Endothelial cell of umbilical vein (primary cell): Measurements from ENCODE around the gene MBD4. TPM values are rescaled to one million over a fixed set of nuclear protein-coding genes. Genes with fewer than 3 reads are reported as not detected.
A peak's percentile ranks its signal among the peaks of the same experiment; 100 is the strongest.
"Not testable (repeated sequence)": the region's sequence is repeated elsewhere in the genome, so short reads cannot be mapped to it uniquely, and the experiment has no call there.

Source experiments
- BruUV-seq: library from RNA; stranded (reverse); fragments of 400-500 nt; replicated peaks from 2 replicates; lab custom pipeline; 2021; lab: Mats Ljungman, UMichigan
- CTCF ChIA-PET: fragments of 300-600, 350-600 bp; sonication (Branson Sonifier 250); formaldehyde crosslinking; loops from one replicate; lab custom pipeline; 2021; ENCODE audit warnings: antibody characterized with exemption, inconsistent platforms; lab: Charles Lee
- POLR2A ChIA-PET: fragments of 300-600, 350-600 bp; sonication (Branson Sonifier 250); formaldehyde crosslinking; loops from one replicate; lab custom pipeline; 2021; ENCODE audit warnings: antibody characterized with exemption, inconsistent platforms; lab: Charles Lee
- DNase-seq: peaks from one replicate; pipeline ENCODE4 v3.0.0-alpha.2; 2011; ENCODE audit warnings: low read depth, low spot score
- FAIRE-seq: peaks from 2 replicates; lab custom pipeline; 2011; peaks lifted over from hg19 to GRCh38; lab: Jason Lieb, UNC
- H2AFZ ChIP-seq: 2 replicates; pipeline ENCODE4 v1.6.0; 2012; ENCODE audit warnings: low read depth, low read length, control low read depth, inconsistent platforms
- H3K27ac ChIP-seq: 2 replicates; pipeline ENCODE4 v1.5.1; 2011; ENCODE audit warnings: low read depth, mild to moderate bottlenecking, control low read depth, low read length, moderate library complexity; ENCODE audit not compliant: insufficient read depth
- H3K27me3 ChIP-seq, 2 experiments: 2 replicates each; pipeline versions ENCODE4 v1.6.0 to v1.6.1; 2011; ENCODE audit warnings: low read length in 2 of 2, mixed read lengths in 1 of 2; ENCODE audit not compliant: control insufficient read depth in 2 of 2, insufficient read depth in 2 of 2
- H3K36me3 ChIP-seq, 2 experiments: 2 replicates in 1 of 2; 3 replicates in 1 of 2; pipeline ENCODE4 v1.5.1; 2011; ENCODE audit warnings: low read length in 2 of 2, mild to moderate bottlenecking in 1 of 2, moderate library complexity in 1 of 2; ENCODE audit not compliant: control insufficient read depth in 2 of 2, insufficient read depth in 2 of 2; ENCODE audit errors: extremely low read depth in 1 of 2
- H3K4me1 ChIP-seq: 3 replicates; pipeline ENCODE4 v1.5.1; 2011; ENCODE audit warnings: mild to moderate bottlenecking, low read length; ENCODE audit not compliant: control insufficient read depth, insufficient read depth; ENCODE audit errors: extremely low read depth
- H3K4me2 ChIP-seq: 2 replicates; pipeline ENCODE4 v1.6.1; 2011; ENCODE audit warnings: low read length, control low read depth, mixed read lengths; ENCODE audit not compliant: insufficient read depth
- H3K4me3 ChIP-seq, 3 experiments: fragments of 200-600 bp in 1 of 3; sonication (generic), shearing (Covaris generic) in 1 of 3; replicated peaks in 1 of 3; 2 replicates each; pipeline ENCODE4 v1.5.1; 2011 to 2016; ENCODE audit warnings: control low read depth in 3 of 3, low read length in 3 of 3, mild to moderate bottlenecking in 2 of 3, inconsistent platforms in 1 of 3, low read depth in 1 of 3, moderate library complexity in 1 of 3; ENCODE audit not compliant: insufficient read depth in 1 of 3
- H3K79me2 ChIP-seq: 2 replicates; pipeline ENCODE4 v1.6.0; 2012; ENCODE audit warnings: low read length, inconsistent platforms; ENCODE audit not compliant: control insufficient read depth, insufficient read depth
- H3K9ac ChIP-seq: replicated peaks from 2 replicates; pipeline ENCODE3; 2011; ENCODE audit warnings: low read length, control low read depth; ENCODE audit not compliant: insufficient read depth; ENCODE audit errors: extremely low read depth
- H3K9me1 ChIP-seq: replicated peaks from 3 replicates; pipeline ENCODE4 v1.6.0; 2011; ENCODE audit warnings: mild to moderate bottlenecking, low read length; ENCODE audit not compliant: control insufficient read depth, insufficient read depth; ENCODE audit errors: extremely low read depth
- H3K9me3 ChIP-seq: replicated peaks from 2 replicates; pipeline ENCODE4 v1.5.1; 2012; ENCODE audit warnings: low read length, inconsistent platforms; ENCODE audit not compliant: control insufficient read depth, insufficient read depth
- H4K20me1 ChIP-seq: replicated peaks from 2 replicates; pipeline ENCODE3; 2011; ENCODE audit warnings: mild to moderate bottlenecking, low read length; ENCODE audit not compliant: control insufficient read depth, insufficient read depth; ENCODE audit errors: extremely low read depth
- POLR2A ChIP-seq: IDR thresholded peaks from 2 replicates; pipeline ENCODE4 v1.6.1; 2012; ENCODE audit warnings: low read depth, mild to moderate bottlenecking, control low read depth, low read length
- POLR2AphosphoS5 ChIP-seq: IDR thresholded peaks from 2 replicates; pipeline ENCODE4 v1.6.1; 2012; ENCODE audit warnings: low read depth, mild to moderate bottlenecking, control low read depth, low read length, moderate library complexity; ENCODE audit not compliant: insufficient read depth
- dilution Hi-C: fragments of 300-500 bp; cut with MboI; formaldehyde crosslinking; loops from one replicate; pipeline ENCODE4 v1.15.0; 2019; ENCODE audit warnings: low sequenced_read_pairs; ENCODE audit not compliant: extremely low pct_ligation_motif_present
- intact Hi-C: fragments of 100-400 bp; cut with micrococcal nuclease; formaldehyde crosslinking; loops from one replicate; pipeline ENCODE4 v1.10.0; 2022
- polyA plus RNA-seq, 4 experiments: library from polyadenylated mRNA; depleted of rRNA in 3 of 4; stranded (reverse) in 3 of 4; unstranded in 1 of 4; fragments of >200 nt; gene quantifications; 2 replicates each; pipeline versions ENCODE4 v1.2.1 to v1.2.3, GENCODE V29; 2011 to 2012; ENCODE audit warnings: missing spikeins in 1 of 4
- total RNA-seq: library from RNA; stranded (reverse); gene quantifications from 2 replicates; pipeline ENCODE4 v1.2.3, GENCODE V29; 2021

The MBD4 gene
- total and polyA plus RNA-seq, 2 donors (not counting 3 experiments of a cell fraction or from before 2014, with no cell fraction given): 17.4 to 39.5 TPM

DNA sequence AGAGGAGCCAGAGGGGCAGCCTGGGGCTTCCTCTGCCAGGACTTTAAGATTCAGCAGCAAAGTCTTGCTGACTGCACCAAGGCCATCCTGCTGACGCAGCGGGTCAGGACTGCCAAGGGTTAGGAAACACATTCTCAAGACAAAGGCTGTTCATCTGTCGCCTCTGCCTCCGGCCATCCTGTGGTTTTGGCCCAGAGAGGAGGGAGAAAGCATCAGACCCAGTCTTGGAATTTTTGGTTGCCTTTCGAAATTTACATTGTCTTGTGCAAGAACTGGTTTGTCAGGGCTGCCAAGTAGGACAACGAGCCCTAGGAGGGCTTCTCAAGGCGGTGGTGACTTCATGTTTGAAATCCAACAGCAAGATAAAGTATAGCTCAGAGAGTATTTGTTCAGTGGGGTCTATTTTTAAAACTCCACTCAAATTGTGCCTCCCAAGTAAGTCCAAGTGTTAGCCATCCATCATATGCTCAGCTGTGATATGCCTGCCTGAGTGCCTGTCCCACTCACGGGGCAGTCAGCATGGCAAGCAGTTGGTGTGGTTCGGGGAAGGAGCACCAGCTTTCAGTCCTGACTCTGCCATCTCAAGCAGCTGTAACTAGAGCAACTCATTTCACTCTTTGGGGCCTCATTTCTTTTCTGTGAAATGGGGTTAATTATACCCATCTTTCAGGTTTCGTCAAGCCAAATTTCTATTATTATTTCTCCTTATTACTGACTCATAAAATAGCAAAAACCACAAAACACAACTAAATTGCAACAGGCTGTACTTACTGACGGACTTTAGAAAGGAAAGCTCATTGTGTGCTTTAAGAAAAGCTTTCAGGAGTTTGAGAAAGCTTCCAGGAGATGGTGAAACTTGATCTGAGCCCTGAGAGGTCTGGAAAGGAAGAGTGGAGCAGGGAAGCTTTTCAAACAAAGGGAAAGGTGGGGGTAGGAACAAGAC is 46.2 kb upstream of the MBD4 start:
- TF ChIP-seq POLR2AphosphoS5: no peak
- TF ChIP-seq POLR2A: no peak
- intact Hi-C loops: no loop called here
- Histone ChIP-seq H4K20me1 (no peaks in the 10 kb centered on the region), H3K79me2 (no peaks in the 10 kb centered on the region), H3K27ac (no peak overlapping the region), H3K36me3 (peaks cover 0 to 4% of the 10 kb centered on the region in 2 experiments), H3K4me3 (no peak overlapping the region), H3K4me2 (no peak overlapping the region), H3K4me1 (peaks cover 18% of the 10 kb centered on the region), H2AFZ (no peak overlapping the region), H3K9me1 (no peaks in the 10 kb centered on the region), H3K9ac (no peak overlapping the region), H3K9me3 (no peaks in the 10 kb centered on the region), H3K27me3 (no peaks in the 10 kb centered on the region)
- DNase-seq (peak; percentile 25), FAIRE-seq (no peak)
- dilution Hi-C loops: no loop called here
- ChIA-PET POLR2A (no interaction called here), CTCF (interaction anchor here (1.7 to 3.4 kb wide), 2 partner anchors 11 to 103 kb away, joined by 5 to 23 read pairs; no protein-coding TSS in a partner anchor)
- BruUV-seq: no TSS peak

DNA sequence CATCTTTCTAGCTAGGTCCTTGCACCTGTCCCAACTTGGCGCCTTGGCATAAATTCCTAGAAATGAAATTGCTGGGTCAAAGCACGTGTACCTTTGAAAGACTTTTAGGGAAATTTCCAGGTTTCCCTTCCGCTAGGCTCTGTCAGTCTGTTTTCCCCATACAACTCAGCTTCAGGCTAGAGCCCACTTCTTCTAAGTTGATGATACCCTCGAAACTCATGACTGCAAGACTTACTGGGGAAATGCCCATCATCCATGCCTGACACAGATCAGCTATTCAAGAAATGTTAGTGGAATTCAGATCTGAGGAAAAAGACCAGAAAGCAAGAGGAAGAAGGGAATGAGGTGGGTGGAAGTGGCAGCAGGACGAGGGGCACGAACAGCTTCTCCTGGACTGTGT is 45.4 kb upstream of the MBD4 start:
- H3K27ac ChIP-seq, POLR2A ChIA-PET, H3K9me3 ChIP-seq, H3K79me2 ChIP-seq, DNase-seq, H2AFZ ChIP-seq, H3K9me1 ChIP-seq, H3K9ac ChIP-seq, H3K36me3 ChIP-seq, BruUV-seq, FAIRE-seq, intact Hi-C loops, H3K4me2 ChIP-seq, H3K4me3 ChIP-seq, H3K27me3 ChIP-seq, dilution Hi-C loops, H4K20me1 ChIP-seq: not testable (repeated sequence)
- CTCF ChIA-PET: interaction anchor here (1.7 to 3.4 kb wide), 3 partner anchors 10 to 102 kb away, joined by 4 to 23 read pairs (median 5); no protein-coding TSS in a partner anchor
- H3K4me1 ChIP-seq: peaks cover 11% of the 10 kb centered on the region
